Mesothelial cell of epicardium (in vitro differentiated cells): Measurements from ENCODE around the gene CXADR. TPM values are rescaled to one million over a fixed set of nuclear protein-coding genes. Genes with fewer than 3 reads are reported as not detected.

Source experiments
- DNase-seq, 2 experiments: peaks; one replicate each; pipeline ENCODE4 v3.0.0; 2021; ENCODE audit warnings: low spot score in 2 of 2; ENCODE audit not compliant: unreplicated experiment in 2 of 2
- H3K27ac Mint-ChIP-seq: 2 replicates; pipeline ENCODE4 v1.8.0; 2021; ENCODE audit warnings: mixed read lengths
- H3K27me3 Mint-ChIP-seq: 2 replicates; pipeline ENCODE4 v1.8.0; 2021; ENCODE audit warnings: low read depth, mixed read lengths
- H3K36me3 Mint-ChIP-seq: 2 replicates; pipeline ENCODE4 v1.8.0; 2021; ENCODE audit warnings: mixed read lengths
- H3K4me1 Mint-ChIP-seq: 2 replicates; pipeline ENCODE4 v1.8.0; 2021; ENCODE audit warnings: mixed read lengths
- H3K4me3 Mint-ChIP-seq: 2 replicates; pipeline ENCODE4 v1.8.0; 2021; ENCODE audit warnings: mild to moderate bottlenecking, moderate library complexity, mixed read lengths
- H3K9me3 Mint-ChIP-seq: 2 replicates; pipeline ENCODE4 v1.8.0; 2021; ENCODE audit warnings: mixed read lengths
- CTCF ChIP-seq: fragments of 200-600 bp; sonication (generic); IDR thresholded peaks from one replicate; pipeline ENCODE4 v1.5.0; 2021; ENCODE audit warnings: antibody characterized with exemption; ENCODE audit not compliant: unreplicated experiment
- total RNA-seq: library from RNA; stranded (reverse); gene quantifications from 3 replicates; pipeline ENCODE4 v1.2.1, GENCODE V29; 2021

Gene CXADR
- total RNA-seq, 1 donor from 2014 or later = 37.5 TPM

GRCh38 chr21:17610911-17611310 is 98.1 kb downstream of the CXADR start:
- no peak for DNase-seq
- H3K9me3 Mint-ChIP-seq = no peaks in the 10 kb centered on the region
- no peaks in the 10 kb centered on the region for H3K27me3 Mint-ChIP-seq
- no peak for TF ChIP-seq CTCF
- H3K27ac Mint-ChIP-seq = peak overlapping the region; percentile 100
- H3K4me1 Mint-ChIP-seq = peaks cover 37% of the 10 kb centered on the region
- peaks cover 11% of the 10 kb centered on the region for H3K36me3 Mint-ChIP-seq
- peak overlapping the region; percentile 90 for H3K4me3 Mint-ChIP-seq

GRCh38 chr21:17611414-17612022 is 98.7 kb downstream of the CXADR start:
- Mint-ChIP-seq H3K27me3 (no peaks in the 10 kb centered on the region), H3K27ac (peak overlapping the region; percentile 100), H3K36me3 (peaks cover 11% of the 10 kb centered on the region), H3K4me3 (peak overlapping the region; percentile 90), H3K9me3 (no peaks in the 10 kb centered on the region), H3K4me1 (peaks cover 37% of the 10 kb centered on the region)
- DNase-seq = peak; percentile 50 to 75
- no peak for TF ChIP-seq CTCF

GRCh38 chr21:17612023-17612564 is 99.3 kb downstream of the CXADR start:
- Mint-ChIP-seq H3K27ac (peak overlapping the region; percentile 100), H3K27me3 (no peaks in the 10 kb centered on the region), H3K4me1 (peaks cover 36% of the 10 kb centered on the region), H3K4me3 (peak overlapping the region; percentile 90), H3K36me3 (peaks cover 11% of the 10 kb centered on the region), H3K9me3 (no peaks in the 10 kb centered on the region)
- DNase-seq = peak; percentile 22 to 54
- no peak for TF ChIP-seq CTCF

GRCh38 chr21:17612565-17613241 is 99.9 kb downstream of the CXADR start, which contains the start of gene BTG3:
TSS of gene BTG3 (minus strand) at chr21:17612901. CDS start at chr21:17609144, 3,757 bp downstream.
- Mint-ChIP-seq H3K4me3 (peak within 1 kb of the TSS; percentile 90), H3K36me3 (peaks cover 11% of the 10 kb centered on the region), H3K4me1 (peaks cover 33% of the 10 kb centered on the region), H3K9me3 (no peaks in the 10 kb centered on the region), H3K27me3 (no peaks in the 10 kb centered on the region), H3K27ac (peak within 1 kb of the TSS; percentile 100)
- no peak for TF ChIP-seq CTCF
- DNase-seq = peak; percentile 69 to 81

- Mint-ChIP-seq H3K4me3 (peak overlapping the region; percentile 79), H3K9me3 (no peaks in the 10 kb centered on the region), H3K27me3 (no peaks in the 10 kb centered on the region), H3K27ac (peak overlapping the region; percentile 92), H3K36me3 (peaks cover 6% of the 10 kb centered on the region), H3K4me1 (peaks cover 28% of the 10 kb centered on the region)
- no peak for TF ChIP-seq CTCF
- DNase-seq = no peak
Measured at GRCh38 chr21:17613242-17613676, 100.4 kb downstream of the CXADR start.
